Activated CD4-positive, alpha-beta T cell treated with anti-CD3 and anti-CD28 coated beads, Interleukin-2, amount 50 U/mL, for 24 hours (primary cell): ENCODE measurements around the gene MYPOP.
A peak's percentile ranks its signal among the peaks of the same experiment; 100 is the strongest.

Experiments used
- DNase-seq, 2 donors: peaks; one replicate each; pipeline ENCODE4 v3.0.0-alpha.2; 2020; ENCODE audit warnings: low read depth in 1 of 2, low spot score in 1 of 2

Gene MYPOP

GRCh38 chr19:45864629-45865082 lies 37.8 kb downstream of the MYPOP start:
- DNase-seq = no peak

DNA sequence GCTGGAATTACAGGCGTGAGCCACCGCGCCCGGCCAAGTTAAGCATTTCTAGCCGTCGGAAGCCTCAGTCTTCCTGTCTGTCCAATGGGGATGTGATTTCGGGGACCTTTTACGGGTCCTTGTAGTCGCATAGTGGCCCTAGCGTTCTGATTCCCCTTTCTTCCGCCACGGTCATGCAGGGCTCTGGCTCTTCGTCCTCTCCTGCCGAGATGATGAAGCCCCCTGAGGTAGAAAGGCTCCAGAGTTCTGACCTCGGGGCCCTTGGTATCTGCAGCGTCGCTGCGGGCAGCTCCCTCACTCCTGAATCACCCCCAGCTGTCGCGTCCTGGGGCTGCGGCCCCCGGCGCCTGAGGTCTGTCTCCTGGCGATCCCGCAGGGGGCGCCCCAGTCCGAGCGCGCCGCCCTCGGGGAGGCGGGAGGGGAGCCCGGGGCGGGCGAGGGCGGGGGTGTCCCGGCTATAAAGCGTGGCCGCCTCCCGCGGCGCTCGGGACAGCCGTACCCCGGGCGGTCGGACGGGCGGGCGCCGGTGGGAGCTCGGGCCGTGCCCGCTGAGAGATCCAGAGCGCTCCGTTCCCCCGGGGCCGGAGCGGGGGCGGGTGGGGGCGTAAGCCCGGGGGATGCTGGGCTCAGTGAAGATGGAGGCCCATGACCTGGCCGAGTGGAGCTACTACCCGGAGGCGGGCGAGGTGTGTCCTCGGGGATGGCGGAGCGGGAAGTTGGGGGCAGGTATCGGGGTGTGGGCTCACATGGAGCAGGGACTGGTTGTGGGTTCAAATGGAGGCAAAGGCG lies 38.4 kb downstream of the MYPOP start, which contains the start of gene FOXA3:
Gene FOXA3, plus strand, starts transcription at position 487 of the 789 bp plus-strand sequence. Its CDS starts 131 bp downstream, at position 618.
- no peak for DNase-seq

DNA sequence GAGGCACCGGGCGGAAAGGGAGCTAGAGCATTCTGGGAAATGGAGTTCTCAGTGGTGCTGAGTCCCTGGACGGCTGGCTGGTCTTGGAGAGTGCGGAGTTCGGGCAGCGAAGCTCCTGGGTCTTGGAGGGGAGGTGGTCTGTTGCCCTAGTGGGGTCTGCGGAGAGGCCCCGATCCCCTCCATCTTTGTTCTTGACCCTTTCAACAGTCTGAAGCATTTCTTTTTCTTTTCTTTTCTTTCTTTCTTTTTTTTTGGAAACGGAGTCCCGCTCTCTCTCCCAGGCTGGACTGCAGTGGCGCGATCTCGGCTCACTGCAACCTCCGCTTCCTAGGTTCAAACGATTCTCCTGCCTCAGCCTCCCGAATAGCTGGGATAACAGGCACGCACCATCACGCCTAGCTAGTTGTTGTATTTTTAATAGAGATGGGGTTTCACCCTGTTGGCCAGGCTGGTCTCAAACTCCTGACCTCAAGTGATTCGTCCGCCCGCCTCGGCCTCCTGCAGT lies 39.0 kb downstream of the MYPOP start:
- no peak for DNase-seq

DNA sequence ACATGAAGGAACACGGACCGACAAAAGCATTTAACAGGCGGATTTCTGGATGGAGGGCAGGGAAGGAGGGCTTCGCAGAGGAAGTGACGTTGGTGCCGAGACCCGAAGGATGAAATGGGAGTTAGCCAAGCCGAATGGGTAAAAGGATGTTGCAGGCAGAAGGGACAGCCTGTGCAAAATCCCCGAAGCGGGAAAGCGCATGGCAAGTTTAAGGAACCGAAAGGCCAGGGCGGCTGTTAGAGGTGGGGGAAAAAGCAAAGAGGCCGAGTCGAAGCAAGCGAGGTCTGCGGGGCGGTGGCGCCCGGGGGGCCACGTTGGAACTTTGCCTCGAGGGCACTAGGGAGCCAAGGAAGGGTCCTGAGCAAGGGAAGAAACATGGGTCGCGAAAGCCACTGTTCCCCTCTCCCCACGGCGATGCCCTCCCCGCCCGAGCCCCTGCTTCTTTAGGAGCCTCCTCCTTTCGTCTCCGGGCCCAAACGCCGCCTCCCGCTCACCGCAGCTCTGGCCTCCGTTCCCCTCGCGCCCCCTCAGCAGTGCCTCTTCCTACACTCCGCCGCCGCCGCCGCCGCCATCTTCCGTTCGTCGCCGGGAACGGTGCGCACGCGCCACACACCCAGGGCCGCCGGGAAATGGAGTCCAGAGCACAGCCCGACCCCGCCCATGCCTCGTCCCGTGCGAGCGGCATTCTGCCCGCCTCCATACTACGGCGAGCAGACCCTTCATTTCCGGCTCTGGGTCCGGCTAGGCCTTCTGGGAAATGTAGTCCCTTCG lies 39.7 kb downstream of the MYPOP start, which contains the start of gene SYMPK:
Gene SYMPK, minus strand, starts transcription at position 584 of the 771 bp plus-strand sequence. CDS start 8,652 bp downstream, outside the sequence.
- DNase-seq = peak; percentile 96 to 98

DNA sequence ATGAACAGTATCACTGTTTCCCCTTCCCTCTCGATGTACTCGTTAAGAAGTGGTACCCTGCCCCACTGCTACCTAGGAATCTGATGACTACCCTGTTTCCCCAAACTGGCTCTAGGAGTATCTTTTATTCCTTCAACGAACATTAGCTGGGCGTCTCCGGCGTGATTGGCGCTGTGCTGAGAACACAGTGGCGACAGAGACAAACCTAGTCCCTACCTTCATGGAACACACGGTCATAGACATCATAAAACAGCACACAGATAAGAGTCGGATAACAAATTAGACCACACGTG lies 40.2 kb downstream of the MYPOP start:
- DNase-seq = no peak

- DNase-seq = no peak
Measured at GRCh38 chr19:45860359-45861259, 41.8 kb downstream of the MYPOP start.

- no peak for DNase-seq
Measured at GRCh38 chr19:45854167-45854778, 48.1 kb downstream of the MYPOP start.

DNA sequence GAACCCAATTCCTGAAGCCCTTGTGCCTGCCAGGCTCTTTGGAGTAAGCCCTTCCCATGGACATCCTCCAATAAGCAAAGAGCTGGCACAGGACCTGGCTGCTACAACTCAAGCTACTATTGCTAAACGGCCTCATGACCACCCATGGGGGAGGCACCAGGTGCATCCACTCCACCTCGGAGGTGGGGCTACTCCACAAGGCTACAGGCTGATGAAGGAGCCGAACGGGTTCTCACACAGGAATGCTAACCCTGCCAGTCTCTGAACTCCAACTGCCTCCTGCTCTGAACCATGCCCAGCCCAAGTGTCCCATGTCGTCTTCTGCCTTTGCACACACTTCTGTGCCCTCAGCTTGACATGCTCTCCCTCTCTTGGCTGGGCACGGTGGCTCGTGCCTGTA lies 49.4 kb downstream of the MYPOP start:
- DNase-seq = no peak

- DNase-seq = no peak
Measured at GRCh38 chr19:45852145-45852750, 50.2 kb downstream of the MYPOP start.

DNA sequence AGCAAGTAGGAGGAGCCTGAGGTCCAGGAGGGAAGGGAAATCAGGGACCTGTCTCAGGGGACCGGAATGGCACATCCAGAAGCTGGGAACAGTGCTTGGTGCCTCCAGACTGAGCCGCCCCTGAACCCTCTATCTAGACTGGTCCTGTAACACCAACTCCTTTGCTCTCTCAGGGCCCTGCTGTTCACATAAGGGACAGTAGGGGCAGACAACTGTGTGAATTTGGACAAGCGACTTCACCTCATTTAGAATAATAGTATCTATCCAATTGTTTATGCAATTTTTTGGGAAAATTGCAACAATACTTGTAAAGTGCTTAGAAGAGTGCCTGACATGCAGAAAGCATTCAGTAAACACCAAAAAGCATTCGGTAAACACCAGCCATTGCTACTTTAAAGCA lies 53.5 kb downstream of the MYPOP start:
- DNase-seq = no peak

- DNase-seq = no peak
Measured at GRCh38 chr19:45847663-45848062, 54.8 kb downstream of the MYPOP start.

GRCh38 chr19:45842198-45842597 lies 60.2 kb downstream of the MYPOP start:
- no peak for DNase-seq
